A172 (cell line): ENCODE results near the gene INSRR. TPM values are rescaled to one million over a fixed set of nuclear protein-coding genes. Genes with fewer than 3 reads are reported as not detected.
A peak's percentile ranks its signal among the peaks of the same experiment; 100 is the strongest.

Experiments
- DNase-seq: peaks from one replicate; pipeline ENCODE4 v3.0.0-alpha.2; 2015; ENCODE audit warnings: low spot score
- total RNA-seq: library from RNA; depleted of rRNA; stranded (reverse); fragments of >200 nt; shearing (Covaris generic); gene quantifications from 2 replicates; pipeline ENCODE4 v1.2.3, GENCODE V29; 2014; rRNA removed

The INSRR gene
- total RNA-seq = not detected in 2 replicates

DNA sequence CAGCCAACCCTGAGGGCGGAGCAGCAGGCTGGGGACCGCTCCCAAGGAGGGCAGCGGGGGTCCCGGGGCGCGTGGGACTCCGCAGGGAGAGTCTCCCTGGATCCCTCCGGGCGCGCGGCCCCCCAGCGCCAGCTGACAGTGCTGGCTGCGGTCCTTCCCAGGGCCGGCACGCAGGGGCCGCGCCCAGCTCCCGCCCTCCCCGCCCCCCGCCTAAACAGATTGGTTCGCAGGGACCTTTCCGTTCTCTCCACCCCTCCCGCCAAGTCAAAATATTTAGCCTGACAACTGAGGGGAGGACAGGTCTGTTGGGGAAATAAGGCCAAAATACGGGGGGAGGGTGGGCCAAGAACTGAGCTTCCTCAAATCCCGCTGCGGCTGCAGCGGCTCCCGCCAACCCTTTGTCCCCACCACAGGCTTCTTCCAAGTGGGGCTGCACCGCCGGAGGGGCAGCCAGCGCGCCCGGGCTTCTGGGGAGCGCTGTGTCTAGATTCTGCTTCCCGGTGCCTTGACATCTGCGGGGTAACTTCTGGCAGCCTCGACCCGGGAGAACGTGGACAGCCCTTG is at the start of gene INSRR:
TSS of gene INSRR (minus strand) at position 159 of the 564 bp plus-strand sequence. CDS start 496 bp downstream, outside the sequence.
- no peak for DNase-seq

- DNase-seq = no peak
These were observed 49.6 kb upstream of the INSRR start for GRCh38 chr1:156908541-156908940.

- DNase-seq = no peak
These were observed 47.4 kb upstream of the INSRR start for GRCh38 chr1:156906206-156906906.

DNA sequence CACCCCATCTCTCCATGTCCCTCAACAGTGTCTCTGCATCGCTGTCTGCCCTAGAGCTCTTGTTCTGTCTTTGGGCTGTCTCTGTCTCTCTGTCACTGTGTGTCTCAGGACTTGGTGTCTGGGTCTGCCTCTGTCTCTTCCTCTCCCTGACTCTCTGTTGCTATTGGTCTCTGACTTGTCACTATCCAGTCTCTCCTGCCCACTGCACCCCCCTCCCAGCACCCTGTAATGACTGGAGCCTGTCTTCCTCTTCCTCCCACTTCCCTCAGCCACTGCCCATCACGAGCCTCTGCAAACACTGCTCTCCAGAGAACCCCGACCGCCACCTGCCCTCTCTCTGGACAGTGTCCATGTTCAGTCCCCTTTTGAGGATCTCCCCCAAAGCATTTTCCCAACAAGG is 46.7 kb upstream of the INSRR start:
- no peak for DNase-seq

DNA sequence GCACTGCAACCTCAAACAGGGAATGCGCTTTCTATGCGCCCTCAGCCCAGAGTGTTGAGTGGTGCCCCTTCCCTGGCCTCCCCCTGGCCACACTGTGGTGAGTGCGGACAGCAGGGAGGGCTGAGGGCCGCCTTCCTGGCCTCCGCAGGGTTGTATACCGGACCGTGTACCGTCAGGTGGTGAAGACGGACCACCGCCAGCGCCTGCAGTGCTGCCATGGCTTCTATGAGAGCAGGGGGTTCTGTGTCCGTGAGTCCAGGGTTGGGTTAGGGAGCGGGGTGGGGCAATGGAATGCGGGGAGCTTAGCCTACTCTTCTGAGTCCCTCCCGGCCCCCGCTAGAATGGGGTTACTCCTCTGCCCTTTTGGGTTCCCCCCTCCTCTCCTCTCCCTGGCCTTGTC is 46.3 kb upstream of the INSRR start:
- DNase-seq = no peak

GRCh38 chr1:156904187-156904959 is 45.5 kb upstream of the INSRR start:
- DNase-seq = no peak

GRCh38 chr1:156903328-156904091 is 44.6 kb upstream of the INSRR start:
- no peak for DNase-seq

DNA sequence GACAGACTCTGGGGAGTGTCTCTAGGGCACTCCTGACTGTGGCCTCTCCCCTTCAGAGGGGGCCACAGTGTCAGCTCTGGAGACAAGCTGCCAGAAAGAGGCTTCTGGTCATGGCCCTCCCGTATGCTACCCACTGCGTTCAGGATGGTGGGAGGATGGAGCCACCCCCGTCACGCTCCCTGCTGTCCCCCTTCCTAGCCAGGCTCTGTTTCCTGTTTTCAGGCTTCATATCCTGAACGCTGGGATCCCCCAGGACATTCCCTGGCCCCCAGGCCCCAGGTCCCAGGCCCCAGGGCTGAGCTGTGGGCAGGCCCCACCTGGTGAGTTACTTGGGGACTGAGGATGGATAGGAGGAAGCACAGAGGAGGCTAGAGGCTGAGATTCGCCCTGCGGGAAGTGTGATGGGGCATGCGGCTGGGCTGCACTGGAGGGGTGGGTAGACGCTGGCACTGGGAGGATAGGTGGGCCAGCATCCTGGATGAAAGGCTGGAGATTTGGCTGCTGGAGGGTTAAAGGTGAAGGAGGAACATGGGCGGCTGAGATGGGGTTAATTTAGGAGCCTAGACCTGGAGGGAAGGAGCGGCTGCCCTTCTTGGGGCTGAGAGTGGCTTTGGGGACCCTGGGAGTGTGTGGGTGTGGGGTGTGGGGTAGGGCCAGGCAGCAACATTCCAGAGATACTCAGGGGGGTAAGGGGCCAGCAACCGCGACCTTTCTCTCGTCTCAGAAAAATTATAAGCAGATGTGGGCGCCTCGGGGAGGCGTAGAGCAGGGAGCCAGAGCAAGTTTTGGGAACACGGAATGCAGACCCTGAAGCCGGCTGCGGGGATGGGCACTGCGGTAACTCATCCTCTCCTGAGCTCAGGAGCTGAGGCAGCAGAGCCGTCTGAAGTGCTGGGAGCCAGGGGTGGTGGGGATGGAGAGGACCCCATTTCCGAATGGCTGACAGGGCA is 43.3 kb upstream of the INSRR start:
- DNase-seq = no peak

- DNase-seq = no peak
These were observed 42.6 kb upstream of the INSRR start for GRCh38 chr1:156901590-156901900.

- no peak for DNase-seq
These were observed 42.1 kb upstream of the INSRR start for GRCh38 chr1:156900896-156901589.

- no peak for DNase-seq
These were observed 41.2 kb upstream of the INSRR start for GRCh38 chr1:156899956-156900718.

- DNase-seq = no peak
These were observed 40.2 kb upstream of the INSRR start for GRCh38 chr1:156898971-156899664.

DNA sequence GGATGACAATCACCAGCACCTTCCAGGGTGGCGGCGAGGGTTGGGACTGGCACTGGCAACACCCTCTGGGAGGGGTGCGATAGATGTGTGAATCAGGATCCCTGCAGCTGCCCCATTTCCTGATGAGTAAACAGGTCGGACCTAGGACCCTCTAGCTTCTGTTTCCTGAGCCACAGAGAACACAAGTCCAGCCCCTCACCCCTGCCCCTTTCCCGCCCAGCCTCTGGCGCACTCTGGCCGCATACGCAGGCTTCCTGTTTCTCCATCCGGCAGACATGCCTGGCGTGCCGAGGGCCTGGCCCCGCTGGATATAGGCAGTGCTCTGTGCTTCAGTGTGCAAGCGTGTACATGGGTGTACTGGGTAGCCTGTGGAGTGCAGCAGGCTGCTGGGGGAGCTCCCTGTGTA is 39.2 kb upstream of the INSRR start:
- peak; percentile 89 for DNase-seq

- DNase-seq = peak; percentile 93
These were observed 38.3 kb upstream of the INSRR start for GRCh38 chr1:156897078-156897825.

DNA sequence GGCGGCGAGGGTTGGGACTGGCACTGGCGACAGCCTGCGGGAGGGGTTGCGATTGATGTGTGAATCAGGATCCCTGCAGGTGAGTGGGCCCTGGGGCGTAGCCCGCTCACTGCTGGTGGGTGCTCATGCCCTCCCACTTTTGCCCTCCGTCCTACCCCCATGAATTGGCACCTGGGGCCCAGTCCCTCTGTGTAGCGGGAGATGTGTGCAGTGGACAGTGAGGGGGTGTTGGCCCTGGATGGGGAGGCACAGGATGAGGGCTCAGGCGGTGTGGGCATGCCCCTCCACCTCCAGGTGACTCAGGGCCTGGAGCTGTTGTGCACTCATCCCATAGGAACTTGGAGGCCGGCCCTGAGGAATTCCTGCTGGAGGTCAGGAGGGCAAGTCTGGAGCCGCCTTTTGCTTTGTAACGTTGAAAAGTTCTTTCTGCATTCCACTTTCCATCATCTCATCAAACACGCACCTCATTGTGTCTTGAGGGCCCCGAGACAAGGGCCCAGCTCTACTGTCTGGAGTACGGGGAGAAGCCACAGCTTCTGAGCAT is 37.6 kb upstream of the INSRR start:
- peak; percentile 98 for DNase-seq

- no peak for DNase-seq
These were observed 37.0 kb upstream of the INSRR start for GRCh38 chr1:156895927-156896326.

- DNase-seq = no peak
These were observed 36.5 kb upstream of the INSRR start for GRCh38 chr1:156895455-156895812.
